Skin epidermis (tissue), 12 donors: ENCODE results near the gene HS3ST3B1.

Source experiments
- H3K27ac ChIP-seq, 21 experiments: fragments of 200-600 bp; sonication (generic) in 11 of 21; one replicate each; pipeline ENCODE4 v1.5.0; 2020; ENCODE audit warnings: mild to moderate bottlenecking in 3 of 21, inconsistent platforms in 2 of 21, moderate library complexity in 2 of 21
- H3K4me3 ChIP-seq, 7 experiments: fragments of 200-600 bp; sonication (generic) in 2 of 7; one replicate each; pipeline ENCODE4 v1.5.0; 2020; ENCODE audit warnings: inconsistent platforms in 2 of 7, mild to moderate bottlenecking in 2 of 7, moderate library complexity in 1 of 7

Gene HS3ST3B1

DNA sequence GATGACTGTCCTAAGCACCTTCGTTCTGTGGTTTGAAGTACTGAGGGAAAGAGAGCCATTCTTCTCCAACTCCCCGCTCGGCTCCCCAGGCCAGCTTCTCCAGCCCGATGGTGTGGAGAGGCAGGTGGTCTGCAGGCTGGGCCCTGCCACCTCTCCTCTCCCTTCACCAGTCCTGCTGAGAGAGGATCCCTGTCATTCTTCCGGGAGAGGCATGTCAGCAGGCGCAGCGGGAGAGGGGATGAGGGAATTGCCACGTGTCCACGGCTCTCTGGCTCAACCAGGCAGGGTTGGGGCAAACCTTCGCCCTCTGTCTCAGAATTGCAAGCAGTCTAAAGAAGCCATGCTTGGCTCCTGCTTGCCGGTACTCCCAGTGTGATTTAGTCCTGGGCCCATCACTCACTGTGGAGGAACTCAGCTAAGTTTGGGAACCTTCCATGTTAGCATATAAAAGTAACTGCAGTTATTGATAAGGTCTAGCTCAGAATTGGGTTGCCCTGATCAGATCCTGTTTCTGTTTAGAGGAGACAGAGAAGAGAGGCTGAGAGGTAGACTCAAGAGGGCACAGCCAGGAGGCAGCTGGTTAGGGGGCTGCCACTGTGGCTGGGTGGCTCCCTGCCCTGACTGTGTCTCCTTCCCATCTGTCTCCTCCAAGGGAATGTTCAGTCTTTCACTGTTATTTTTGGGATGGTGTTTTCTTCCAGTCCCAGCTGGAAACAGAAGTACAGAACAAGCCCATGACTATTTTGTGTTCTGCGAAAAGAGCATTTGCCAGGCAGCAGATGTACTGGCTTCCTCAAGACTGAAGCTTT lies 17.4 kb downstream of the HS3ST3B1 start:
- H3K4me3 ChIP-seq, result no peak overlapping the region
- peak overlapping the region in 1 of 21 experiments; percentile 0 for H3K27ac ChIP-seq

- no peak overlapping the region for H3K4me3 ChIP-seq
- no peak overlapping the region for H3K27ac ChIP-seq
Measured at GRCh38 chr17:14318918-14319205, 18.0 kb downstream of the HS3ST3B1 start.

GRCh38 chr17:14320098-14320497 lies 19.2 kb downstream of the HS3ST3B1 start:
- no peak overlapping the region for H3K27ac ChIP-seq
- no peak overlapping the region for H3K4me3 ChIP-seq

DNA sequence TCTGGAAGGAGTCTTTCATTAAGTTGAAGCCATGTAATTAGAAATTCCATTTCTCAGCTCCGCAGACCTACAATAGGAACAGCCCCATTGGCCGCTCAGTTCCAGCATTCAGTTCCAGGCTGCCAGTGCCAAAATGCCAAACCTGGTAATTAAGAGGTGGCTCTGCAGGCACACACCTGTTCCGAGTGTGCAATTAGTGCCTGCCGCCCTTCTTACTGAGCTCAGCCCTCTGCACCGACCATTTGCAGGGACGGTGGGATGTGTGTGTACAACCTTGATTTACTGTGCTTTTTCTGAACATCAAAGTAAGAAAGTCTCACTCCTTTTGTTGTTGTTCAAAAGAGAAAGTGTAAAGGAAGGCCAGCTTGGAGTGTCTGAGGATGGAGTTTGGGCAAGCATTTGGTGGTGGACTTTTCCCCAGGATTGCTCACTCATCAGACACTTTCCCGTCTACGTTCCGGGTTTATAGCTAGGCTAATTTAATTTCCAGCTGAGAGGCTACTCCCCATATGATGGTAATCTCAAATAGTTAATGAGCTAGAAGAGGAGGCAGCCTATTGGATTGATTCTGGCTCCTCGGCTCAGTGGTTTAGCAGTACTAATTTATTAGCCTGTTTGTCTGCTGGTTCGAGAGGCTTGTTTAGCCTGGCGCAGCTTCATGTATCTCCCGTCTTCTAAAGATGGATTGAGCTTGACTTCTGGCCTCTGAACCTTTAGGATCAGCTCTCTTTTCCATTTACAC lies 20.0 kb downstream of the HS3ST3B1 start:
- H3K4me3 ChIP-seq, result no peak overlapping the region
- no peak overlapping the region for H3K27ac ChIP-seq

- Histone ChIP-seq H3K4me3 (no peak overlapping the region), H3K27ac (no peak overlapping the region)
Measured at GRCh38 chr17:14321476-14321949, 20.6 kb downstream of the HS3ST3B1 start.

GRCh38 chr17:14321980-14322776 lies 21.3 kb downstream of the HS3ST3B1 start:
- H3K4me3 ChIP-seq, result no peak overlapping the region
- H3K27ac ChIP-seq, result no peak overlapping the region

- Histone ChIP-seq H3K27ac (no peak overlapping the region), H3K4me3 (no peak overlapping the region)
Measured at GRCh38 chr17:14323522-14323981, 22.7 kb downstream of the HS3ST3B1 start.

GRCh38 chr17:14325618-14326167 lies 24.8 kb downstream of the HS3ST3B1 start:
- no peak overlapping the region for H3K27ac ChIP-seq

GRCh38 chr17:14329900-14330491 lies 29.1 kb downstream of the HS3ST3B1 start:
- H3K4me3 ChIP-seq, result no peak overlapping the region
- H3K27ac ChIP-seq, result no peak overlapping the region

More at GRCh38 chr17:14325618-14326167, 24.8 kb downstream of the HS3ST3B1 start:
- no peak overlapping the region for H3K4me3 ChIP-seq

DNA sequence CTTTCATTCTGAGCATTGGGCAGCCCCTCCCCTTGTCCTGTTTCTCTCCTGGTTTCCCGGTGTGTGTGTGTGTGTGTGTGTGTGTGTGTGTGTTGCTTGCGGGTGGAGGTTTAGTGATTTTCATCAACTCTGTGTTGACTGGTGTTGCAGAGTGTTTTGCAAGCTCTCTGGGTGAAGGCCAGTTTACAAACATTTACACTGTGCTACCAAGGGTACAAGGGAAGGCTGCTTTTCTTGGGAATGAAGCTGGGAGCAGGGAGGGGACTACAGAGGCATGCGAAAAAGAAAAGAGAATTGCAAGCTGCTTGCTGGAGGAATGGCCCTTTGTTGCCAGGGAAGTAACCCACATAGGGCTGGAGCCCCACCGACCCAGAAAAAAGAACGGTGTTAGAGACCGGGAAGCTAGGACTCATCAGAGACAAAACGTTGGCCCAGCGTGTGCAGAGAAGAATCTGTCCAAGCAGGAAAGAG lies 29.6 kb downstream of the HS3ST3B1 start:
- no peak overlapping the region for H3K4me3 ChIP-seq
- H3K27ac ChIP-seq, result peak overlapping the region in 1 of 21 experiments; percentile 34

DNA sequence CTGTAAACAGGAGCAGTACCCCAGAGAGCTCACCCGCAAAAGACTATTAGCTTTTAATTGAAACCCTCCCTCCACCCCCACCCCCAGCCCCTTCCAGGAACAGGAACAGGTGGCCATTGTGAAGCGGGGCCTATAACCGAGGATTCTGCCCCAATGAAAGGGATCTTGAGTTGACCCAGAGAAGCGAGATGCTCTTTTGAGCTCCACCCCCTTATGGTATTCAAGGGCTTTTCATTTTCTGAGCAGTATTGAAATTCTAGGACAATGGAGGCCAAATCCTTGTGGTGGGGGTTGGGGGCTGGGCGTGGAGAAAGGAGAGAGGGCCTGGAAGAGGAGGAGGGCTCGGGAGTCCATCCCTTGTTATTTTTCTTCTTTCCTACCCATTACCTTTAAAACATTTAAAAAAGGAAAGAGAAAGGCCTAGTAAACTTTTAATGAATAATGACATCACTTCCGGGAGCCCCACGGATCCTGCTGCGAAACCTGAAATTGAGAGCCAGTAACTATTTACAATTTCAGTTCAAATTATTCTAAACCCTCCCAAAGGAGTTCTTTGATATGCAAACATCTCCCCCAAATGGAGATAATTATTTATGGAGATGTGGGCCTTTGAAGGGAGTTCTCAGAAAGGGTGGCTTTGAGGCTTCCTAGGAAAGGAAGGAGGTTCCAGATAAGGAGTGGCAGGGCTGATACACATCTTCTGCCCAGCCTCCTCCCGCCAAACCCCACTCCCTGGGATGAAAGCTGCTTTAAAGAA lies 30.5 kb downstream of the HS3ST3B1 start:
- H3K4me3 ChIP-seq, result no peak overlapping the region

DNA sequence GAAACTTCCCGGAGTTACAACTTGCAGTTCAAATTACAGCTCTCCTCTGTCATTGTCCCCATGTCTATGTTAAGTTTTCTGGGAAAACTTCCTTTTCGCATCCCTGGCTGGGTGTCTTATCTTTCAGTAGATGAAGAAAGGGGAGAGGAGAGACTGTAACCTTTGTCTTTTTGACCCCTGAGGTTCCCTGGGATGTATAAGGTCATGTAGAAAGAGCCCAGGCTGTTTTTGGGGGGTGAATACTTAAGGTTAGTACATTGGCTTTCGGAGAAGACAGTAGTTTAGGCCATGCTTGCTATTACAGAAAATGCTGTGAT lies 31.1 kb downstream of the HS3ST3B1 start:
- H3K27ac ChIP-seq, result no peak overlapping the region
- no peak overlapping the region for H3K4me3 ChIP-seq

More for the DNA sequence above, 30.5 kb downstream of the HS3ST3B1 start:
- no peak overlapping the region for H3K27ac ChIP-seq

DNA sequence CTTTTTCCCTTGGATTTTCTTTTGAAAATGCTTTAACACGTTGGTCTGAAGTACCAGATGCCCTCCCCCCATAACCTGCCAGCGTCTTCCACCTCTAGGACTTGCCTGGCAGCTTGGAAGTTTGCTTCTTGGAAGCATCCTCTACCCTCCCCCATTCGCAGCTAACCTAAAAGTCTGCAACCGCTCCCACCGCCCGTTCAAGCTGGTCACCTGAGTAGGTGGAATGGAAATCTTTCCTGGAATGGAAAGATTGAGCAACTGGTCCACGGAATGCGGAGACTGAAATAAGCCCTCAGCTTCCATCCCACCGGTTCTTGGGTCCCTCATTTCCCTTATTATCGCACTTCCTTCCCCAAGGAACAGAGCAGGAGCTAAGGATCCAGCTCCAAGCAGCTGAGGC lies 31.4 kb downstream of the HS3ST3B1 start:
- H3K27ac ChIP-seq, result no peak overlapping the region
- no peak overlapping the region for H3K4me3 ChIP-seq

- Histone ChIP-seq H3K27ac (no peak overlapping the region), H3K4me3 (no peak overlapping the region)
Measured at GRCh38 chr17:14333506-14333905, 32.6 kb downstream of the HS3ST3B1 start.

DNA sequence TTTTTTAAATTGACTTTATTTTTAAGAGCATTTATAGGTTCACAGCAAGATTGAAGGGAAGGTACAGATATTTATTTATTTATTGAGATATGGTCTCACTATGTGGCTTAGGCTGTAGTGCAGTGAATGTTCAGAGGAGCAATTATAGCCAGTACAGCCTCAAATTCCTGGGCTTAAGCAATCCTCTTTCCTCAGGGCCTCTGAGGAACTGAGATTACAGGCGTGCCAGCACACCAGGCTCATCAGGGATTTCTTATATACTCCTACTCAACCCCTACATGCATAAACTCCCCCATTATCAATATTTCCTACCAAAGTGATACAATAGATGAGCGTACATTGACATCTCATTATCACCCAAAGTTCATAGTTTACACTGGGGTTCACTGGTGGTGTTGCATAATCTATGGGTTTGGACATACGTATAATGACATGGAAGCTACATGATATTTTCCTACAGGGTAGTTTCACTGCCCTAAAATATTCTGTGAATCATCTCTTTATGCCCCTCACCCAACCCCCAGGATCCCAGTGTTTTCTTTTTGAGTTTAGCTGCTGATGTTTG lies 33.5 kb downstream of the HS3ST3B1 start:
- Histone ChIP-seq H3K4me3 (no peak overlapping the region), H3K27ac (peak overlapping the region in 1 of 21 experiments; percentile 14)

GRCh38 chr17:14334919-14335318 lies 34.0 kb downstream of the HS3ST3B1 start:
- Histone ChIP-seq H3K4me3 (no peak overlapping the region), H3K27ac (peak overlapping the region in 1 of 21 experiments; percentile 14)

DNA sequence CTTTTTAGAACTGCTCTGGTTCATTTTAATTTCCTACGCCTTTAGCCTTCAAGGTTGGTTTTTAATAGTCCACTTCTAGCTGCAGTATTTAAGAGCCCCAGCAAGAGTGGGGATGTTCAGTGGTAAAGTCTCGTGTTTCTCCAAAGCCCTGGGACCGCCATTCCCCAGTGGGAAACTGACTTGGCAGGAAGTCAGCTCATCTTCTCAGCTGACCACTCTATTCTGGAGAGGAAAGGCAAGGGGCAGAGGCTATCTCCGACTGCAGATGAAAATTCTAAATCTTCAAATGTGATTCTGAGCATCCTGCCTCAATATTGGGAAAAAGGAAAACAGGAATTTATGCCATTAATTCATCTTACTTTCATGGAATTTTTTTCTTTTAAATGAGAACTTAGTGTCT lies 35.5 kb downstream of the HS3ST3B1 start:
- Histone ChIP-seq H3K27ac (no peak overlapping the region), H3K4me3 (no peak overlapping the region)

DNA sequence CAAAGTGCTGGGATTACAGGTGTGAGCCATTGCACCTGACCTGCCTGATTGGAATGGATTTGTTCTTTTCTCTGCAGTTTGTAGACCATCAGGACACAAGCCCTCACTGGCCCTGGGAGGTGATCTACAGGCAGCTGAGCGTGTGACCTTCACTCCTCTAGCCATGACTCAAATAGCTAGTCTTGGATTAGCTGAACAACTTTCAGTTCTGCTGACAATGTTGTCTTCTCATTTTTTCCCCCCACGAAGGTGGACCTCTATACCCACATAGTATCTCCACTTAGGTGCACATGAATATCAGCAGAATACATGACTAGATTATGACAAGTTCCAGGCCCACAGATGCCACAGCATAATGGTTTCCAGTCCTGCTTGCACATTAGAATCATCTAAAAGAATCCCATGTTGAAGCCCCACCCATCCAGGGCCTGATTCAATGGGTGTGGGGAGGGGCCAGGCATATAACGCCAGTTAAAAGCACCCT lies 36.8 kb downstream of the HS3ST3B1 start:
- no peak overlapping the region for H3K27ac ChIP-seq
- H3K4me3 ChIP-seq, result no peak overlapping the region
